Aorta (tissue), 5 donors: Measurements from ENCODE around the gene TMEM115. TPM values are rescaled to one million over a fixed set of nuclear protein-coding genes. Genes with fewer than 3 reads are reported as not detected.
A peak's percentile ranks its signal among the peaks of the same experiment; 100 is the strongest.

Source experiments
- ATAC-seq: fragments of 200-7000 bp; cut with Tn5 transposase; one replicate; pipeline ENCODE4 v1.9.1; 2022; ENCODE audit warnings: moderate library complexity; ENCODE audit not compliant: low FRiP score
- DNase-seq, 2 donors: peaks; one replicate each; pipeline ENCODE4 v3.0.0-alpha.2; 2020
- H3K27ac ChIP-seq, 2 donors: one replicate each; pipeline ENCODE4 v1.5.1; 2013; ENCODE audit warnings: low read length in 2 of 2, mild to moderate bottlenecking in 2 of 2, moderate library complexity in 2 of 2, control low read depth in 1 of 2, inconsistent platforms in 1 of 2, low read depth in 1 of 2
- H3K27me3 ChIP-seq, 2 donors: one replicate each; pipeline ENCODE4 v1.6.1; 2013; ENCODE audit warnings: control low read depth in 1 of 2, low read length in 1 of 2, mild to moderate bottlenecking in 1 of 2, moderate library complexity in 1 of 2; ENCODE audit not compliant: insufficient read depth in 2 of 2, control insufficient read depth in 1 of 2
- H3K36me3 ChIP-seq, 2 donors: one replicate each; pipeline ENCODE4 v1.6.1; 2013; ENCODE audit warnings: control low read depth in 1 of 2, low read length in 1 of 2, mild to moderate bottlenecking in 1 of 2; ENCODE audit not compliant: insufficient read depth in 2 of 2, control insufficient read depth in 1 of 2
- H3K4me1 ChIP-seq, 2 donors: one replicate each; pipeline ENCODE4 v1.6.1; 2013; ENCODE audit warnings: low read length in 2 of 2, control low read depth in 1 of 2, mild to moderate bottlenecking in 1 of 2, moderate library complexity in 1 of 2; ENCODE audit not compliant: insufficient read depth in 2 of 2, control insufficient read depth in 1 of 2
- H3K4me3 ChIP-seq, 2 donors: one replicate each; pipeline ENCODE4 v1.5.1; 2013; ENCODE audit warnings: low read length in 2 of 2, control low read depth in 1 of 2, mild to moderate bottlenecking in 1 of 2
- H3K9me3 ChIP-seq: one replicate; pipeline ENCODE4 v1.6.1; 2013; ENCODE audit warnings: mild to moderate bottlenecking, low read length; ENCODE audit not compliant: control insufficient read depth
- WGBS, 2 donors: extraction: QIAGEN DNeasy Blood & Tissue Kit; methylation state at CpG; one replicate each; pipeline ENCODE4 v1.1.7; 2013; 5-methylcytosine and 5-hydroxymethylcytosine counted together
- intact Hi-C, 2 donors: fragments of 100-400 bp; cut with DNase I; formaldehyde crosslinking; loops; one replicate each; pipeline versions ENCODE4 v1.14.2 to v1.15.0; 2022
- polyA plus RNA-seq, 2 donors: library from polyadenylated mRNA; stranded (reverse); fragments of 200-250 nt; gene quantifications; one replicate each; pipeline ENCODE4 v1.2.3, GENCODE V29; 2013
- total RNA-seq, 2 donors: library from RNA; stranded (reverse); fragmentation: NEBNext Ultra II Directional; extraction: Animal tissue kit (Norgen Biotek cat#: 25700); gene quantifications; one replicate each; pipeline ENCODE4 v1.2.1, GENCODE V29; 2021
- donor health status: healthy with polysubstance abuse.
- donor health status: Bipolar disorder and iron deficiency.
- donor health status: DM: no; HTN: no; CAD: no.
- donor health status: DM: no; HTN: no; CAD: no.
- donor health status: DM: yes; HTN: yes; CAD: no.

The TMEM115 gene
- total and polyA plus RNA-seq, 4 donors: 10.3 to 32.9 (median 29.8) TPM

DNA sequence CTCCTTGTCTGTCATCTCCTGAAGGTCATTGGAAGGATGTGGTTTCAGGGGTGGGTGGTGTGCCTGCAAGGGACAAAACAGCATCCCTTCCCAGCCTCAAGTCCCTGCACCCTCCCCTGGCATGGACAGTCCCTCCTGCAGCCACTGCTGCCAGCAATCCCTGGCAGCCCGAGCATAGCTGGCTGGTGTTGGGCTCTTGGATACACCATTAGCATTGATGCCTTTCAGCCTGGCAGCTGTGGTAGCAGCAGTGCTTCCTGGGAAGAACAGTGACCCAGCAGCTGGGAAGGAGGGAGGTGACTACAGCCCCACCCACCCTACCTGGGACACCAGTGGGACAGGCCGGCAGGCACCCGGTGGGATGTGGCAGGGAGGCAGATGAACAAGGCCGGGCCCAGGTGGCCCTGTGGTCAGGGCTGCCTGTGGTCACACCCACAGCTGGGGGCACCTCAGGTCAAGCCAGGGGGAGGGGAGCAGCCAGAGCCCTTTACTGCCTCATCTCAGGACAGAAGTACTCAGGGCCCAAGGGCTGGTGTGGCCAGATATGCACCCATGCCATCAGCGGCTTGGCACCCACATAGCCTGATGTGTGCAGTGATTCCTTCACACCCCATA lies 32.9 kb upstream of the TMEM115 start:
- ATAC-seq (no peak), DNase-seq (no peak)
- H3K36me3 ChIP-seq: no peaks in the 10 kb centered on the region
- H3K27me3 ChIP-seq: no peaks in the 10 kb centered on the region
- no peak overlapping the region for H3K4me3 ChIP-seq
- H3K27ac ChIP-seq: no peak overlapping the region
- WGBS, 2 donors: 44 to 53% methylated on average over 5 of the region's 5 CpGs
- no peaks in the 10 kb centered on the region for H3K9me3 ChIP-seq
- intact Hi-C loops: no loop called here
- no peaks in the 10 kb centered on the region for H3K4me1 ChIP-seq

DNA sequence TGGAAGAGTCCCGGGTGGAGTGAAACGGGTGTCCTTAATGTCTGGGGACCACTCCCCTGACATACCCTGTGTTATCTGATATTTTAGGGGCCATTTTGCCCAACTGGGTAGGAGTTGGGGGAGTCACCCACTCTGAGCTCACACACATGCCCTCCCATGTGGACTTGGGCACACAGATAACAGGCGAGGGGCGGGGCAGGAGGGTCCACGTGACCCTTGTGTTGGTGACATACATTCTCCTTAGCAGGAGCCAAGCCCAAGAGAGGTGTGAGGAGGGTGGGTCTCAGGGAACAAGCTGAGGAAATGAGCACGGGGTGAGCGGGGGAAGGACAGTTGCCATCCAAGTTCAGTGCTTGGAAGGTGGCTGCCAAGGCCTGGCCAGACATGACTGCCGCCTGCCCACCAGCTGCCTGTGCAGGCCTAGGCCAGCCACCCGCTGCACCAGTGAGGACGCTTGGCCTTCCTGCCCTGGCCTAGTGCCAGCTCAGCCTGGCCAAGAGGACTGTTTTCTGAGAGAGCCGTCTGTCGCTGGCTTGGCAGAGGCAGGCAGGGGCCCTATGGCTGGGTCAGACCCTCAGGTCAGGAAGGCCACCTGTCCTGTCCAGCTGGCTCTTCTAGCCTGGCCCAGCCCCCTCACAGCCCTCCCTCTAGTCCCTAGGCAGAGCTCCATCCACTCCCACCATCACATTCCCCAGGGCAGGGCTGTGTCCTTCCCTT lies 31.3 kb upstream of the TMEM115 start:
- DNase-seq: peak; percentile 78 to 86
- intact Hi-C loops: no loop called here
- Histone ChIP-seq H3K4me3 (no peak overlapping the region), H3K36me3 (no peaks in the 10 kb centered on the region), H3K27ac (peak overlapping the region in 1 of 2 donors; percentile 0), H3K27me3 (no peaks in the 10 kb centered on the region), H3K4me1 (no peaks in the 10 kb centered on the region), H3K9me3 (no peaks in the 10 kb centered on the region)
- 34 to 37% methylated on average over 10 to 12 of the region's 12 CpGs for WGBS, 2 donors
- peak; percentile 57 for ATAC-seq

DNA sequence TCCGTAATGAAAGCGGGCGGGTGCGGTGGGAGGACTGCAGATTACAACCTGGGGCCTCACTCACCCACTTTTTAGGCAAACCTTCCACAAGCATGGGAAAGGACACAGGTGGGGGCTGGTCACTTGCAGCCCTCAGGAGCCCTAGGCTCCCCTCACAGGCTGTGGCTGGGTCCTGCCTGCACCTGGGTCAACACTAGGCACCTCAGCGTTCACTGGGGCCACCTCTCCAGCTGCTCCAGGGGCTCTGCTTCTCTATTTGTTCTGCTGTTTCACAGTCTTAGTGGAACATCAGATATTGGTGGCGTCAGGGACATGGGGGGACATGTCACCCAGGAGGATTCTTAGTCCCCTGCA lies 30.1 kb upstream of the TMEM115 start:
- intact Hi-C loops: loop anchor here in 1 of 2 donors (10.0 kb wide), 1 partner anchor 85 kb away; no protein-coding TSS in a partner anchor
- no peaks in the 10 kb centered on the region for H3K4me1 ChIP-seq
- DNase-seq (no peak), ATAC-seq (no peak)
- 92 to 96% methylated on average over 6 of the region's 6 CpGs for WGBS, 2 donors
- H3K27ac ChIP-seq: no peak overlapping the region
- no peak overlapping the region for H3K4me3 ChIP-seq
- H3K27me3 ChIP-seq: no peaks in the 10 kb centered on the region
- no peaks in the 10 kb centered on the region for H3K9me3 ChIP-seq
- no peaks in the 10 kb centered on the region for H3K36me3 ChIP-seq

DNA sequence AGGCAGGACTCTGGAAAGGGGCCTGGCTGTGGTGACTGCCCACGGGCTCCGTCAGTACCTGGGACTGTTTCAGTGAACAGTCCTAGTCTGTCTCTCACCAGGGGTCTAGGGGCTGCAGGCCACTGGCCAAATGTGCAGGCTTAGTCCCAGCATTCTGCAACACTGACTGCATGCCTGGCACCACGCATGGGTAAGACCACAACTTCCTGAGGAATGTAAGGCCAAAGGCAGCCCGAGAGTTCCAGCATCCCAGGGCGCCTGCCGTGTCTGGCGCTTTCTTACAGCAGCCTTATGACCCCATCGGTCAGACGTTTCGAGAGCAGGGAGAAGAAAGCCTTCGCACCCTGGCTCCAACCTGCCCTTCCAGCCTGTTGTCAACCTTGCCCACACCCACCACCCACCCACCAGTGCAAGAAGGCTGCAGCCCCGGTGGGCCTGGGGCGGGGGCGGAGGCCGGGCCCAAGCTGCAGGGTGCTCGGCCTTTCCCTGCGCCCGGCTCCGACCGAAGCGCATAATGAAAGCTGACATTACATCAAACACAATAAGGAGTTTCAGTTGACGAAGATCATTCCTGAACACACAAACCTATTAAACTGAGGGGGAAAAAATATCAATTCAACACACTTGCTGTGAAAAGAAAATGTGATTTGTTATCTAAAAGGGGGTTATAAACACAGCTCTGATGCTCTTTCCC lies 29.5 kb upstream of the TMEM115 start:
- ATAC-seq (no peak), DNase-seq (no peak)
- Histone ChIP-seq H3K36me3 (no peaks in the 10 kb centered on the region), H3K27me3 (no peaks in the 10 kb centered on the region), H3K4me1 (no peaks in the 10 kb centered on the region), H3K4me3 (no peak overlapping the region), H3K9me3 (no peaks in the 10 kb centered on the region), H3K27ac (no peak overlapping the region)
- WGBS, 2 donors: 86 to 87% methylated on average over 22 of the region's 22 CpGs
- intact Hi-C loops: loop anchor here in 1 of 2 donors (10.0 kb wide), 1 partner anchor 86 kb away; no protein-coding TSS in a partner anchor

DNA sequence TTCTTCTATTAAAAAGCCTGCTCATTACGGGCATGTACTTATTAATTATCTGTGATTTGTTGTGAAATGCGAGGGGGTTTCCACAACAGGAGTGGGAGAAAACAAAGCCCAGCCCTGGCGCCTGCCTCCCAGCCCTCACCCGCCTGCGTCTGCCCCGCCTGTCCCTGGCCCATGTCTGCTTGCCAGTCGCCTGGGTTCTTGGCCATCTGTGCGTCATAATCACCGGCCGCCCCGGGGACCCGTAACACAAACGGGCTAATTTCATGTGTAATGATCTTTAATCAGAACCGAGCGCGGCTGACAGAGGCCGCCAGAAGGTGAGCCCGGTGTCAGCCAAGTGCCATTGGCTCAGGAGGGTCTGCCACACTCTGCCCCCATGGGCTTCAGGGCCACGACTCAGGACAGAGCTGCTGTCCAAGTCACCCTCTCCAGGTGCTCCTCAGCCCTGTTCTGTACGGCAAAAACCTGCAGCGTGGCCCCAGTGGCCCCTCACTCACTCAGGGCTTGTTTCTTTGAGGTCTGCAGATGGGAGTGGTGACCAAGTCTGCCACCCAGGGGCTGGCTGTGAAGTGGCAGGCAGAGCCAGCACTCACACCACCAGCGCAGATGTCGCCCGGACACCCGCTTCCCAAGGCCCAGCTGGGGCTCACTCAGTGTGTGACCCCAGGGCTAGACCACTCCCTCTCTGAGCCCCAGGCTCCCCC lies 28.8 kb upstream of the TMEM115 start:
- no peaks in the 10 kb centered on the region for H3K36me3 ChIP-seq
- H3K27me3 ChIP-seq: no peaks in the 10 kb centered on the region
- H3K4me3 ChIP-seq: no peak overlapping the region
- no peaks in the 10 kb centered on the region for H3K4me1 ChIP-seq
- 85 to 90% methylated on average over 24 to 25 of the region's 25 CpGs for WGBS, 2 donors
- ATAC-seq (no peak), DNase-seq (no peak)
- intact Hi-C loops: loop anchor here in 1 of 2 donors (10.0 kb wide), 1 partner anchor 87 kb away; no protein-coding TSS in a partner anchor
- no peaks in the 10 kb centered on the region for H3K9me3 ChIP-seq
- no peak overlapping the region for H3K27ac ChIP-seq

DNA sequence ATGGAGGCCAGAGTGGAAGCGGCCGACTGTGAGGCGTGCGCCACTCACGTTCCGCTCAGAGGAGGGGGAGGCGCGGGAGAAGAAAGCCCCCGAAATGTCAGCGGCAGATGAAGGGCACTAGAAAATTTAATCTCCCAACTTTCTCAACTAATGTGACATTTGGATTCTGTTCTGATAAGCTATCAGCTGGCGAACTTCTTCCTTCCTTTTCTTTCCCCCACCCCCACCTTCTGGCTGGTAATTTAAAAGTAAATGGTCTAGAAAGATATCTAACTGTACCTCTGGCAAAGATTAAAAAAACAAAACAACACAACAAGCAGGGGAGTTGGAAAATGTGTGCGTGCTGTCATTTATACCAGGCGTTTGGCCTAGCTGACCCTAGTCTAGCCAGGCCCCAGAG lies 26.4 kb upstream of the TMEM115 start:
- intact Hi-C loops: loop anchor here in 1 of 2 donors (10.0 kb wide), 1 partner anchor 89 kb away; no protein-coding TSS in a partner anchor
- no peak for ATAC-seq
- Histone ChIP-seq H3K36me3 (no peaks in the 10 kb centered on the region), H3K4me1 (no peaks in the 10 kb centered on the region), H3K27ac (no peak overlapping the region), H3K9me3 (no peaks in the 10 kb centered on the region), H3K27me3 (no peaks in the 10 kb centered on the region), H3K4me3 (no peak overlapping the region)
- no peak for DNase-seq
- WGBS, 2 donors: 90 to 95% methylated on average over 13 of the region's 13 CpGs

DNA sequence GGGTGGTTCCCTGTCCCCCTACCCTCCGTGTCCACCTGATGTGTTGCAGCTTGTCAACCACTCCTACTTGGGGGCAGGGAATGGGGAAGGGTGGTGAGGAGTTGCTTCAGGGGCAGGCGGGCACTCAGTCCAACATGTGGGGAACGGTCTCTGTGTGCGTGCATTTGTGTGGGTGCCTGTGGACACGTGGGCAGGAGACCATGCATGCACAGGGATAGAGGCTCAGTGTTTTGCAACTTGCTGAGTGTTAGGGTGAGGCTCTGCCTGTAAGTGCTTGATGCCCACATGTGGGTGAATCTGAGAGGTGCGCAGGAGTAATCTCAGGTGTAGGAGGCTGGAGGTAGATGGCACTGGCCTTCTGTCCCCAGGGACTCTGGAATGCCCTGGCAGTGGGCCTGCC lies 24.4 kb upstream of the TMEM115 start:
- ATAC-seq: no peak
- Histone ChIP-seq H3K36me3 (no peaks in the 10 kb centered on the region), H3K4me3 (no peak overlapping the region), H3K27ac (no peak overlapping the region), H3K27me3 (no peaks in the 10 kb centered on the region), H3K4me1 (no peaks in the 10 kb centered on the region), H3K9me3 (no peaks in the 10 kb centered on the region)
- intact Hi-C loops: loop anchor here in 1 of 2 donors (10.0 kb wide), 1 partner anchor 91 kb away; no protein-coding TSS in a partner anchor
- WGBS, 2 donors: 91 to 93% methylated on average over 6 of the region's 6 CpGs
- no peak for DNase-seq

DNA sequence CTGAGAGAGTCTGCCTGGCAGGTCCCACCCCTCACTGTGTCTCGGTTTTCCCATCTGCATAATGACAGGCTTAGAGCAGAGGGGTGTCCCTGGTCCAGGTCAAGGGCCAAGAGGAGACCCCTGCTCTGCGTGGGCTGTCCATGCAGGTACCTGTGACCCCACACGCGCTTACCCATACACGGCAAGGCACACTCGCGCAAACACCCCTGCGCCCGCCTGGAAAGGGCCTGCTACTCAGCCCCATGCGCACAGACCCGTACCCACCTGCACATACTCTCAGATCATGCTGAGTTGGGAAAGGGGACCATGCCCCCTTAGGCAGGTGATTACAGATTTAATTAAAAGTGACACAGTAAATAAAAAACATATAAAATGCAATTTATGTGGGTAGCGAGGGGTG lies 23.4 kb upstream of the TMEM115 start:
- 85 to 88% methylated on average over 12 of the region's 12 CpGs for WGBS, 2 donors
- Histone ChIP-seq H3K36me3 (no peaks in the 10 kb centered on the region), H3K27ac (no peak overlapping the region), H3K27me3 (no peaks in the 10 kb centered on the region), H3K4me3 (no peak overlapping the region), H3K4me1 (no peaks in the 10 kb centered on the region), H3K9me3 (no peaks in the 10 kb centered on the region)
- intact Hi-C loops: loop anchor here in 1 of 2 donors (10.0 kb wide), 1 partner anchor 92 kb away; no protein-coding TSS in a partner anchor
- DNase-seq: no peak
- no peak for ATAC-seq
